Motor neuron (in vitro differentiated cells): Measurements from ENCODE around the gene EGFL6. TPM values are rescaled to one million over a fixed set of nuclear protein-coding genes. Genes with fewer than 3 reads are reported as not detected.
"Not testable (repeated sequence)": the region's sequence is repeated elsewhere in the genome, so short reads cannot be mapped to it uniquely, and the experiment has no call there.

Experiments
- ATAC-seq, 8 experiments: fragments of 200-7000 bp; cut with Tn5 transposase; replicated peaks in 6 of 8; 2 replicates each; pipeline ENCODE4 v1.8.0; 2021; ENCODE audit warnings: mild to moderate bottlenecking in 8 of 8, moderate library complexity in 8 of 8
- H3K27ac ChIP-seq, 2 donors: fragments of 250-450 bp; sonication (Bioruptor Pico); 2 replicates each; pipeline ENCODE4 v1.9.0; 2021; ENCODE audit warnings: antibody characterized with exemption in 2 of 2, mild to moderate bottlenecking in 2 of 2, moderate library complexity in 1 of 2
- H3K4me1 ChIP-seq, 2 donors: fragments of 250-450 bp; sonication (Bioruptor Pico); replicated peaks in 1 of 2; 2 replicates each; pipeline ENCODE4 v1.6.1; 2021; ENCODE audit warnings: antibody characterized with exemption in 2 of 2, mild to moderate bottlenecking in 2 of 2, moderate library complexity in 1 of 2
- H3K4me3 ChIP-seq, 5 donors: fragments of 250-450 bp; sonication (Bioruptor Pico); 2 replicates each; pipeline ENCODE4 v1.9.0; 2021; ENCODE audit warnings: antibody characterized with exemption in 5 of 5, mild to moderate bottlenecking in 5 of 5, moderate library complexity in 4 of 5
- WGBS, 10 experiments: fragments of 450-650 bp; shearing (Covaris generic); methylation state at CpG; one replicate each; pipeline ENCODE4 v1.0.0; 2022; 5-methylcytosine and 5-hydroxymethylcytosine counted together
- in situ Hi-C, 9 experiments: fragments of 400-800 bp; cut with MboI; loops; one replicate each; pipeline ENCODE4 v1.15.0; 2021; ENCODE audit warnings: low sequenced_read_pairs in 9 of 9, low pct_unique_long_range_greater_than_20kb in 2 of 9; ENCODE audit not compliant: unreplicated experiment in 9 of 9
- total RNA-seq, 8 experiments: library from RNA; unstranded; fragments of 300-600 nt; gene quantifications; 2 replicates each; pipeline versions ENCODE4 v1.2.3 to v1.2.4, GENCODE V29; 2022

The EGFL6 gene
- total RNA-seq, 8 experiments from 2014 or later: 0.33 to 6.8 (median 2.0) TPM

GRCh38 chrX:13661735-13662288 is 92.4 kb downstream of the EGFL6 start:
- Histone ChIP-seq H3K4me1 (no peaks in the 10 kb centered on the region), H3K27ac (no peak overlapping the region), H3K4me3 (no peak overlapping the region)
- WGBS, 10 experiments: 51 to 100% (median 96%) methylated on average over 1 to 6 of the region's 6 CpGs; no CpG with 5 or more reads in 5 of the 10 experiments
- in situ Hi-C loops: loop anchor here in 2 of 9 experiments (25.0 kb wide), 1 partner anchor 375 kb away; the partner anchor contains the start of gene GEMIN8 (in 2 of the 2)
- ATAC-seq: no peak

DNA sequence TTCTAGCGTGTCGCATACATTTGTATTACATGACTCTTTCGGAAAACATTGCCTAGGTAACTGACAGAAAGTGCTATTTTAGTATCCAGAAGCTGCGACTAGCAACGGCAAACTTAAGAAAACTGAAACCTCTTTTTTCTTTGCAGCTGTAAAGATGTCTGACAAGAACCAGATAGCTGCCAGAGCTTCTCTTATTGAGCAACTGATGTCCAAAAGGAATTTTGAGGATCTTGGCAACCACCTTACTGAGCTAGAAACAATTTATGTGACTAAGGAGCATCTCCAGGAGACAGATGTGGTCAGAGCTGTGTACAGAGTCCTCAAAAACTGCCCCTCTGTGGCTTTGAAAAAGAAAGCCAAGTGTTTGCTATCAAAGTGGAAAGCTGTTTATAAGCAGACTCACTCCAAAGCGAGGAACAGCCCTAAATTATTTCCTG is 93.0 kb downstream of the EGFL6 start:
- no peak overlapping the region for H3K4me3 ChIP-seq
- WGBS, 10 experiments: 75 to 100% (median 90%) methylated on average over 1 to 6 of the region's 6 CpGs; no CpG with 5 or more reads in 5 of the 10 experiments
- no peak overlapping the region for H3K27ac ChIP-seq
- in situ Hi-C loops: loop anchor here in 2 of 9 experiments (25.0 kb wide), 1 partner anchor 375 kb away; the partner anchor contains the start of gene GEMIN8 (in 2 of the 2)
- ATAC-seq: peak in 1 of 8 experiments; percentile 26
- H3K4me1 ChIP-seq: no peaks in the 10 kb centered on the region

DNA sequence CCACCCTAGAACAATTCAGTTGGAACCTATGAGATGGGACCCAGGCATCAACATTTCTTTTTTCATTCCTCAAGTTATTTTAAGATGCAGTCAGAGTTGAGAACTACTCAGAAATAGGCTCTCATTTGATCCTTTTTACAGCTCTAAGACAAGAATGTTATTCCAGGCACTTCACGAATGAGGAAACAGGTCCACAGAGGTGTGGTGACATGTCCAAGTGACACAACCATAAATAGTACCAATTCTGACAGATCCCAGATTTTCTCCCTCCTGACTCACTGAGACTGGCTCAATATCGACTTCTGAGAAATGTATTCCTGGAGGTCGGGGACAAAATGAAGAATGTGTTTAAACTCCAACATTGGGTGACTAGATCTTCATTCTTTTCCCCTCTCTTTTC is 94.6 kb downstream of the EGFL6 start:
- in situ Hi-C loops: loop anchor here in 2 of 9 experiments (25.0 kb wide), 1 partner anchor 373 kb away; the partner anchor contains the start of gene GEMIN8 (in 2 of the 2)
- WGBS, 10 experiments: 60 to 100% (median 90%) methylated on average over 1 to 3 of the region's 3 CpGs; no CpG with 5 or more reads in 5 of the 10 experiments
- H3K27ac ChIP-seq: no peak overlapping the region
- H3K4me3 ChIP-seq: no peak overlapping the region
- no peaks in the 10 kb centered on the region for H3K4me1 ChIP-seq
- ATAC-seq: no peak

- no peak overlapping the region for H3K4me3 ChIP-seq
- H3K4me1 ChIP-seq: no peaks in the 10 kb centered on the region
- peak in 1 of 8 experiments; percentile 32 for ATAC-seq
- WGBS, 10 experiments: 78 to 81% (median 81%) methylated on average over 1 to 3 of the region's 3 CpGs; no CpG with 5 or more reads in 6 of the 10 experiments
- in situ Hi-C loops: loop anchor here in 2 of 9 experiments (25.0 kb wide), 1 partner anchor 370 kb away; the partner anchor contains the start of gene GEMIN8 (in 2 of the 2)
- no peak overlapping the region for H3K27ac ChIP-seq
Observed at GRCh38 chrX:13666836-13667235, 97.4 kb downstream of the EGFL6 start.

DNA sequence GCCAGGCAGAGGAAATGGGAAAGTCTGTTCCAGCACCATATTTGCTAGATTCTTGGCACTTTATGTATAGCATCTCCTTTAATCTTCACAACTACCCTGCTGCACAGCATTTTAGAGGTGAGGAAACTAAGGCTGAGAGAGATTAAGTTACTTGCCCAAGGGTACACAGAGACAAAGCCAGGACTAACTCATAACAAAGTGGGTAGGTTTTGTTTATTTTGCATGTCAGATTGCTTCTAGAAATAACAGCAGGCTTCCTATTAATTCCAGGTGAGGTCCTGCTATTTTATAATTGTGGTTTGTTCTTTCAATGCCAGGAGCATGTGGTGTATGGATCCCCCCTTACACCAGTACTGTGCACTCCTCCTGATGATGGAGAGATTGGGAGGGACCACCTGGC is 98.5 kb downstream of the EGFL6 start:
- Histone ChIP-seq H3K4me3 (no peak overlapping the region), H3K4me1 (no peaks in the 10 kb centered on the region), H3K27ac (no peak overlapping the region)
- in situ Hi-C loops: loop anchor here in 2 of 9 experiments (25.0 kb wide), 1 partner anchor 369 kb away; the partner anchor contains the start of gene GEMIN8 (in 2 of the 2)
- no peak for ATAC-seq

DNA sequence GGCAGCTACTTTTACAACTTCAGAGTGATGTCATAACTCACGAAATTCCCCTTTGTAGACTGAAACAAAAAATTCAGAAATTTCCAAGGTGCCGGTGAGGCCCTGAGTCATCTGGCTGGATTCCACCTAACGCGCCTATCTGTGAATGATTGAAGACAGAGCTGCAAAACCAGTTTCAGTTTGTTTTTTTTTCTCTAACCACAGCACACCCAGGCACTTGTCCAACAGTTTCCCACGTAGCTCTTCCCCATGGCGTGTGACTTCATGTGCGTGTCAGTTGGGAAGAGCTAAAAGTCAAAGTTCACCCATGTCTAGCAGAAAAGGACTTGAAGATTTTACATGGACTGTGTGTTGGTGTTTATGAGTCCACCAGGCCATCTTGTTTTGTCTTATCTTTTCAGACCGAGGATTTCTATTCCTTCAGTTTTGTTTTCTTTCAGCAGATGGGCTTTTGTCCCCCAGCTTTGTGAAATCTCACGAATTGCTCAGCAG is 99.9 kb downstream of the EGFL6 start:
- Histone ChIP-seq H3K4me1 (no peaks in the 10 kb centered on the region), H3K4me3 (no peak overlapping the region), H3K27ac (no peak overlapping the region)
- 7 to 80% (median 72%) methylated on average over 3 to 7 of the region's 9 CpGs; no CpG with 5 or more reads in 7 of the 10 experiments for WGBS, 10 experiments
- peak in 2 of 8 experiments; percentile 77 to 80 for ATAC-seq
- in situ Hi-C loops: loop anchor here in 2 of 9 experiments (25.0 kb wide), 1 partner anchor 368 kb away; the partner anchor contains the start of gene GEMIN8 (in 2 of the 2)

DNA sequence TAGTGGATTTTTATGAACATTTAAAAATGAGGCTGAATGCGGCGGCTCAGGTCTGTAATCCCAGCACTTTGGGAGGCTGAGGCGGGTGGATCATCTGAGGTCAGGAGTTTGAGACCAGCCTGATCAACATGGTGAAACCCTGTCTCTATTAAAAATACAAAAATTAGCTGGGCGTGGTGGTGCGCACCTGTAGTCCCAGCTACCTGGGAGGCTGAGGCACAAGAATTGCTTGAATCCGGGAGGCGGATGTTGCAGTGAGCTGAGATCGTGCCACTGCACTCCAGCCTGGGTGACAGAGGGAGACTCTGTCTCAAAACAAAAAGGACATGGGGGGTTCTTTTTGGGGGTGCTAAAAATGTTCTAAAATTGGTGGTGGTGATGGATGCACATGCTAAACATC is 100.4 kb downstream of the EGFL6 start:
- ATAC-seq, H3K4me1 ChIP-seq, H3K27ac ChIP-seq, H3K4me3 ChIP-seq: not testable (repeated sequence)
- WGBS, 10 experiments: 67 to 98% methylated on average over 3 to 4 of the region's 8 CpGs; no CpG with 5 or more reads in 8 of the 10 experiments
- in situ Hi-C loops: loop anchor here in 2 of 9 experiments (25.0 kb wide), 1 partner anchor 368 kb away; the partner anchor contains the start of gene GEMIN8 (in 2 of the 2)

DNA sequence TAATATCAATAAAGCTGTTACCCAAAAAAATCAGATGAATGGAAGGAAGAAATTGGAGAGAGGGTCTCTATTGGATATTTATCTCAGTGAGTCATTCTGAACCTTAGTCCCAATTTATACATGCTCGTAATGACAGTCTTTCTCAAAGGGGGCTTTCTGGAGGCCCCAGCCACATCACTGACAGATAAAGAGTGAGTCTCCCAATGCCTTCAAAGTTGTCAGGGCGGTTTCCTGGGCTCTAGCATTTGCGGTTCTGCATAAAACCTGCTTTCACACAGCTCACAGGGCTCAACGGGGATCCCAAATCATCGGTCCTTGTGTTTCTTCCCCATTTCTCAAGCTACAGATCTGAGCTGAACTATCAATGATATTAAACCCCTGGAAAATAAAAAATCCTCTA is 100.8 kb downstream of the EGFL6 start:
- H3K4me3 ChIP-seq: no peak overlapping the region
- no peak overlapping the region for H3K27ac ChIP-seq
- H3K4me1 ChIP-seq: no peaks in the 10 kb centered on the region
- 86 to 100% (median 89%) methylated on average over 1 to 5 of the region's 5 CpGs; no CpG with 5 or more reads in 7 of the 10 experiments for WGBS, 10 experiments
- ATAC-seq: no peak
- in situ Hi-C loops: loop anchor here in 2 of 9 experiments (25.0 kb wide), 1 partner anchor 367 kb away; the partner anchor contains the start of gene GEMIN8 (in 2 of the 2)

DNA sequence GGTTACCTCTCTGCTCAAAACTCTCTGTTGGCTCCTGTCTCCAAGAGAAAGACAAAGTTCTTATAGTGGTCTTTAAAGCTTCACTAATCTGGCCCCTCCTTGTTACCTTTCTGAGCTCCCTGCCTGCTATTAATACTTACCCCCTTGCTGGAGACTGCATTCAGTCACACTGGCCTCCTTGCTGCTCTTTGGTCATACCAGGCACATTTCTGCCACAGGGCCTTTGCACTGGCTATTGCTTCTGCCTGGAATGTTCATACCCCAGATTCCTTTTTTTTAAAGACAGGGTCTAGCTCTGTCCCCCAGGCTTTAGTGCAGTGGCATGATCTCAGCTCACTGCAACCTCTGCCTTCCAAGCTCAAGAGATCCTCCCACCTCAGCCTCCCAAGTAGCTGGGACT is 103.6 kb downstream of the EGFL6 start:
- H3K4me1 ChIP-seq: no peaks in the 10 kb centered on the region
- no peak overlapping the region for H3K27ac ChIP-seq
- in situ Hi-C loops: loop anchor here in 2 of 9 experiments (25.0 kb wide), 1 partner anchor 364 kb away; the partner anchor contains the start of gene GEMIN8 (in 2 of the 2)
- ATAC-seq: no peak
- no peak overlapping the region for H3K4me3 ChIP-seq

DNA sequence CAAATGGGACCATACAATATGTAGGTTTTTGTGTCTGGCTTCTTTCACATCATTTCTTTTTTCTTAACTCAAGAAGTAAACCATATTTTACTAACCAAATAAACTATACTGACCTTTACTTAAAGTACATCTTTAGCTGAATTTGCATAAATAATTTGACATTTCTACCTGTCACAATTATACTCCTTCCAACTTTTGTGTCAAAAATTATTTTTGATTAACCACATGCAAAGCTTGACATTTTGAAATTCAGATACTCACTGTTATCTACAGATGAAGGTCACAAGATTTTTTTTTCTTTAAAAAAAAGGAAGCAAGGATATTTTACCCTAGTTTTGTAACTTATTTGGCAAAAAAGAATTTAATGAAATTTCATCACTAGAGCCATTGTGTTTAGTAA is 107.5 kb downstream of the EGFL6 start:
- in situ Hi-C loops: no loop called here
- Histone ChIP-seq H3K4me1 (no peaks in the 10 kb centered on the region), H3K27ac (no peak overlapping the region), H3K4me3 (no peak overlapping the region)
- no peak for ATAC-seq

DNA sequence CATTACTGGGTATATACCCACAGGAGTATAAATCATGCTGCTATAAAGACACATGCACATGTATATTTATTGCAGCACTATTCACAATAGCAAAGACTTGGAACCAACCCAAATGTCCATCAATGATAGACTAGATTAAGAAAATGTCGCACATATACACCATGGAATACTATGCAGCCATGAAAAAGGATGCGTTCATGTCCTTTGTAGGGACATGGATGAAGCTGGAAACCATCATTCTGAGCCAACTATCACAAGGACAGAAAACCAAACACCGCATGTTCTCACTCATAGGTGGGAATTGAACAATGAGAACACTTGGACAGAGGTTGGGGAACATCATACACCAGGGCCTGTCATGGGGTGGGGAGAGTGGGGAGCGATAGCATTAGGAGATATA is 110.3 kb downstream of the EGFL6 start:
- H3K27ac ChIP-seq, ATAC-seq, in situ Hi-C loops, H3K4me1 ChIP-seq, H3K4me3 ChIP-seq: not testable (repeated sequence)
- 100% methylated on average over 1 of the region's 4 CpGs; no CpG with 5 or more reads in 9 of the 10 experiments for WGBS, 10 experiments

- 0 to 86% (median 64%) methylated on average over 1 to 4 of the region's 7 CpGs; no CpG with 5 or more reads in 4 of the 10 experiments for WGBS, 10 experiments
- H3K27ac ChIP-seq: no peak overlapping the region
- ATAC-seq: no peak
- in situ Hi-C loops: no loop called here
- no peak overlapping the region for H3K4me3 ChIP-seq
- H3K4me1 ChIP-seq: no peaks in the 10 kb centered on the region
Observed at GRCh38 chrX:13681595-13681994, 112.2 kb downstream of the EGFL6 start.
